OCI-LY3 (cell line): ENCODE data around the gene BCOR.

ENCODE experiments used
- CTCF ChIP-seq: fragments of 200-600, 300-600 bp; sonication (generic); IDR thresholded peaks from 2 replicates; pipeline ENCODE4 v1.5.1; 2014; ENCODE audit warnings: antibody characterized with exemption, low read length, low read depth
- EZH2phosphoT487 ChIP-seq: fragments of 200-600 bp; shearing (Covaris generic); IDR thresholded peaks from 2 replicates; pipeline ENCODE4 v1.6.1; 2018; ENCODE audit warnings: antibody characterized with exemption, mixed run types, low read depth

GRCh38 chrX:40040686-40041461 is 56.9 kb downstream of the BCOR start:
- no peak for TF ChIP-seq CTCF
- no peak for TF ChIP-seq EZH2phosphoT487
